ENCODE results near the gene RSPH10B2. TPM values are rescaled to one million over a fixed set of nuclear protein-coding genes. Genes with fewer than 3 reads are reported as not detected.

RSPH10B2 gene
- total and polyA plus RNA-seq, 9 of the 15 experiments (the other 6 are each of a cell fraction or from before 2014, with no cell fraction given) = 0.04 to 0.11 (median 0.08) TPM; not detected in 5

- TF ChIP-seq NCOR1 (IDR thresholded peaks at IDR 0.05) = 0 out of 2 replicates have a peak, but pooled peaks have one; percentile 15
- no peak for TF ChIP-seq ZNF274 (IDR thresholded peaks at IDR 0.05; ENCODE audit: borderline replicate concordance, low read depth, low read length)
- TF ChIP-seq, protein P1, sequence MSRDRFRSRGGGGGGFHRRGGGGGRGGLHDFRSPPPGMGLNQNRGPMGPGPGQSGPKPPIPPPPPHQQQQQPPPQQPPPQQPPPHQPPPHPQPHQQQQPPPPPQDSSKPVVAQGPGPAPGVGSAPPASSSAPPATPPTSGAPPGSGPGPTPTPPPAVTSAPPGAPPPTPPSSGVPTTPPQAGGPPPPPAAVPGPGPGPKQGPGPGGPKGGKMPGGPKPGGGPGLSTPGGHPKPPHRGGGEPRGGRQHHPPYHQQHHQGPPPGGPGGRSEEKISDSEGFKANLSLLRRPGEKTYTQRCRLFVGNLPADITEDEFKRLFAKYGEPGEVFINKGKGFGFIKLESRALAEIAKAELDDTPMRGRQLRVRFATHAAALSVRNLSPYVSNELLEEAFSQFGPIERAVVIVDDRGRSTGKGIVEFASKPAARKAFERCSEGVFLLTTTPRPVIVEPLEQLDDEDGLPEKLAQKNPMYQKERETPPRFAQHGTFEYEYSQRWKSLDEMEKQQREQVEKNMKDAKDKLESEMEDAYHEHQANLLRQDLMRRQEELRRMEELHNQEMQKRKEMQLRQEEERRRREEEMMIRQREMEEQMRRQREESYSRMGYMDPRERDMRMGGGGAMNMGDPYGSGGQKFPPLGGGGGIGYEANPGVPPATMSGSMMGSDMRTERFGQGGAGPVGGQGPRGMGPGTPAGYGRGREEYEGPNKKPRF (IDR thresholded peaks at IDR 0.05; ENCODE audit: low read depth, low read length) = no peak
- no peak for TF ChIP-seq DMBX1 (CRISPR knock-in tag; IDR thresholded peaks at IDR 0.05; ENCODE audit: borderline replicate concordance)
- TF ChIP-seq, protein P2, sequence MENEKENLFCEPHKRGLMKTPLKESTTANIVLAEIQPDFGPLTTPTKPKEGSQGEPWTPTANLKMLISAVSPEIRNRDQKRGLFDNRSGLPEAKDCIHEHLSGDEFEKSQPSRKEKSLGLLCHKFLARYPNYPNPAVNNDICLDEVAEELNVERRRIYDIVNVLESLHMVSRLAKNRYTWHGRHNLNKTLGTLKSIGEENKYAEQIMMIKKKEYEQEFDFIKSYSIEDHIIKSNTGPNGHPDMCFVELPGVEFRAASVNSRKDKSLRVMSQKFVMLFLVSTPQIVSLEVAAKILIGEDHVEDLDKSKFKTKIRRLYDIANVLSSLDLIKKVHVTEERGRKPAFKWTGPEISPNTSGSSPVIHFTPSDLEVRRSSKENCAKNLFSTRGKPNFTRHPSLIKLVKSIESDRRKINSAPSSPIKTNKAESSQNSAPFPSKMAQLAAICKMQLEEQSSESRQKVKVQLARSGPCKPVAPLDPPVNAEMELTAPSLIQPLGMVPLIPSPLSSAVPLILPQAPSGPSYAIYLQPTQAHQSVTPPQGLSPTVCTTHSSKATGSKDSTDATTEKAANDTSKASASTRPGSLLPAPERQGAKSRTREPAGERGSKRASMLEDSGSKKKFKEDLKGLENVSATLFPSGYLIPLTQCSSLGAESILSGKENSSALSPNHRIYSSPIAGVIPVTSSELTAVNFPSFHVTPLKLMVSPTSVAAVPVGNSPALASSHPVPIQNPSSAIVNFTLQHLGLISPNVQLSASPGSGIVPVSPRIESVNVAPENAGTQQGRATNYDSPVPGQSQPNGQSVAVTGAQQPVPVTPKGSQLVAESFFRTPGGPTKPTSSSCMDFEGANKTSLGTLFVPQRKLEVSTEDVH (IDR thresholded peaks at IDR 0.05; ENCODE audit: low read depth, partially characterized antibody) = no peak
- no peak for TF ChIP-seq HDAC3 (IDR thresholded peaks at IDR 0.05; ENCODE audit: borderline replicate concordance, partially characterized antibody)
- no peak for TF ChIP-seq ZNF197 (CRISPR knock-in tag; IDR thresholded peaks at IDR 0.05; ENCODE audit: low read depth)
- TF ChIP-seq ZSCAN32 (CRISPR knock-in tag; IDR thresholded peaks at IDR 0.05) = no peak
- no peak for TF ChIP-seq CHD7 (IDR thresholded peaks at IDR 0.05; ENCODE audit: low read depth, low read length)
- no peak for TF ChIP-seq MXI1 (IDR thresholded peaks at IDR 0.05; ENCODE audit: low read depth, low read length)
These were observed 47.8 kb upstream of the RSPH10B2 start (continued) for GRCh38 chr7:6705959-6706665.
